HEK293T (cell line): ENCODE data around the gene USP49.

Source experiments
- ARNT ChIP-seq: fragments of 450-650 bp; IDR thresholded peaks from 2 replicates; pipeline ENCODE4 v1.6.1; 2017; ENCODE audit warnings: mild to moderate bottlenecking
- CTBP1 ChIP-seq: fragments of 450-650 bp; IDR thresholded peaks from 2 replicates; pipeline ENCODE4 v1.6.1; 2016; ENCODE audit warnings: borderline replicate concordance
- FOXA1 ChIP-seq: fragments of 450-650 bp; IDR thresholded peaks from 2 replicates; pipeline ENCODE4 v1.6.1; 2016; ENCODE audit warnings: mild to moderate bottlenecking
- SP1 ChIP-seq: fragments of 450-650 bp; IDR thresholded peaks from 2 replicates; pipeline ENCODE4 v1.6.1; 2017

DNA sequence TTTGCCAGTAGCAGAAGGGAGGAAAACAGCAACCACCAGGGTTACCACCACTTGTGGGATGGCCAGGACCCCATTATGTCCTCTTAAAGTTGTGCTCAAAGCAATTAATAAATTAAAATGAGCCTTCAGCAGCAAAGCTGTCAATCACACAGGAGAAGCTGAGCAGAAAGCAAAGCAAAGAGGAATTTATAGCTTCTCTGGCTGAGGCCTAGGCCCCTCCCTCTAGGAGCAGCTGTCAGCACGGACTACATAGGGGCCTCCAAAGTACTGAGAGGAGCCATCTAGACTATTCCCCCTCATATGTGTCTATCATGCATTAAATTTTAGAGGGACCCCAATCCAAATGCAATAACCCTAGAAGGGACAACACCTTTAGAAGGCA is 40.0 kb upstream of the USP49 start:
- TF ChIP-seq ARNT (no peak), FOXA1 (no peak), SP1 (no peak), CTBP1 (no peak)
